Kidney (tissue), 14 donors: ENCODE results near the gene CSTPP1. TPM values are rescaled to one million over a fixed set of nuclear protein-coding genes. Genes with fewer than 3 reads are reported as not detected.

Experiments
- DNase-seq, 5 donors: peaks; one replicate each; pipeline ENCODE4 v3.0.0-alpha.2; 2013 to 2020
- FAIRE-seq: peaks from 2 replicates; lab custom pipeline; 2012; peaks lifted over from hg19 to GRCh38; lab: Jason Lieb, UNC
- H3K27ac ChIP-seq, 2 donors: one replicate each; pipeline ENCODE4 v1.7.0; 2013; ENCODE audit warnings: low read depth in 2 of 2, low read length in 2 of 2, inconsistent platforms in 1 of 2
- H3K27me3 ChIP-seq: one replicate; pipeline ENCODE4 v1.7.1; 2013; ENCODE audit warnings: low read length, inconsistent platforms; ENCODE audit not compliant: control insufficient read depth, insufficient read depth
- H3K36me3 ChIP-seq, 3 donors: one replicate each; pipeline versions ENCODE4 v1.7.0 to v1.7.1; 2013; ENCODE audit warnings: low read length in 3 of 3, control low read depth in 1 of 3, inconsistent platforms in 1 of 3; ENCODE audit not compliant: insufficient read depth in 3 of 3, control insufficient read depth in 2 of 3
- H3K4me1 ChIP-seq, 3 donors: one replicate each; pipeline versions ENCODE4 v1.7.0 to v1.7.1; 2013; ENCODE audit warnings: low read length in 3 of 3, inconsistent platforms in 1 of 3, low read depth in 1 of 3; ENCODE audit not compliant: control insufficient read depth in 2 of 3, insufficient read depth in 2 of 3
- H3K4me3 ChIP-seq, 3 donors: one replicate each; pipeline versions ENCODE4 v1.7.0 to v1.8.1; 2013; ENCODE audit warnings: low read length in 3 of 3, control low read depth in 1 of 3, inconsistent platforms in 1 of 3
- H3K9ac ChIP-seq, 3 donors: one replicate each; pipeline versions ENCODE4 v1.7.0 to v1.7.1; 2013; ENCODE audit warnings: low read length in 3 of 3, control low read depth in 1 of 3, inconsistent platforms in 1 of 3
- H3K9me3 ChIP-seq, 3 donors: one replicate each; pipeline versions ENCODE4 v1.7.0 to v1.7.1; 2013; ENCODE audit warnings: low read length in 3 of 3, control low read depth in 1 of 3, inconsistent platforms in 1 of 3; ENCODE audit not compliant: control insufficient read depth in 2 of 3, insufficient read depth in 1 of 3
- CTCF ChIP-seq: IDR thresholded peaks from 3 replicates; pipeline ENCODE4 v1.5.1; 2012; ENCODE audit warnings: mild to moderate bottlenecking, moderate library complexity, borderline replicate concordance; ENCODE audit not compliant: insufficient read depth; ENCODE audit errors: extremely low read depth
- intact Hi-C: fragments of 100-400 bp; cut with DNase I; formaldehyde crosslinking; loops from one replicate; pipeline ENCODE4 v1.11.1; 2022
- polyA plus RNA-seq: library from polyadenylated mRNA; stranded (reverse); fragments of 350-450 nt; fragmentation: Illumina TruSeq; extraction: RNeasy Lipid Tissue Mini Kit (QIAGEN cat#74804); gene quantifications from one replicate; pipeline ENCODE4 v1.2.3, GENCODE V29; 2014; ENCODE audit warnings: low read depth, low replicate concordance; ENCODE audit not compliant: insufficient read depth
- total RNA-seq: library from RNA; stranded (reverse); fragmentation: NEBNext Ultra II Directional; extraction: Animal tissue kit (Norgen Biotek cat#: 25700); gene quantifications from one replicate; pipeline ENCODE4 v1.2.1, GENCODE V29; 2021
- donor health status: control.
- donor health status: control.
- donor health status: control.
- donor health status: control.
- donor health status: control.
- donor health status: DM: yes; HTN: yes; CAD: no.
- donor health status: Normal renal cell carcinoma (clear cell type).

Gene CSTPP1
- total and polyA plus RNA-seq, 2 donors from 2014 or later, result 37.4 to 50.3 TPM

- no peak for TF ChIP-seq CTCF
- H3K9me3 ChIP-seq, result no peaks in the 10 kb centered on the region
- H3K36me3 ChIP-seq, result no peaks in the 10 kb centered on the region
- H3K9ac ChIP-seq, result no peak overlapping the region
- peaks cover 0 to 5% (median 0%) of the 10 kb centered on the region in 3 donors for H3K4me1 ChIP-seq
- FAIRE-seq (no peak), DNase-seq (no peak)
- H3K27me3 ChIP-seq, result no peaks in the 10 kb centered on the region
- H3K4me3 ChIP-seq, result no peak overlapping the region
- intact Hi-C loops, result no loop called here
- no peak overlapping the region for H3K27ac ChIP-seq
Observed at GRCh38 chr11:46951864-46952263, 15.3 kb downstream of the CSTPP1 start.

GRCh38 chr11:46952553-46952952 lies 16.0 kb downstream of the CSTPP1 start:
- DNase-seq, result no peak

GRCh38 chr11:46953093-46953492 lies 16.5 kb downstream of the CSTPP1 start:
- intact Hi-C loops, result no loop called here
- DNase-seq (no peak), FAIRE-seq (no peak)
- no peak overlapping the region for H3K4me3 ChIP-seq
- no peak overlapping the region for H3K27ac ChIP-seq
- H3K9me3 ChIP-seq, result no peaks in the 10 kb centered on the region
- no peaks in the 10 kb centered on the region for H3K27me3 ChIP-seq
- no peaks in the 10 kb centered on the region for H3K36me3 ChIP-seq
- peaks cover 0 to 2% (median 0%) of the 10 kb centered on the region in 3 donors for H3K4me1 ChIP-seq
- TF ChIP-seq CTCF, result no peak
- H3K9ac ChIP-seq, result no peak overlapping the region

More at GRCh38 chr11:46952553-46952952, 16.0 kb downstream of the CSTPP1 start:
- no peak for TF ChIP-seq CTCF
- Histone ChIP-seq H3K9me3 (no peaks in the 10 kb centered on the region), H3K4me1 (peaks cover 0 to 5% (median 0%) of the 10 kb centered on the region in 3 donors), H3K4me3 (no peak overlapping the region), H3K9ac (no peak overlapping the region), H3K36me3 (no peaks in the 10 kb centered on the region), H3K27ac (no peak overlapping the region), H3K27me3 (no peaks in the 10 kb centered on the region)
- no peak for FAIRE-seq
- intact Hi-C loops, result no loop called here

- Histone ChIP-seq H3K4me3 (no peak overlapping the region), H3K36me3 (no peaks in the 10 kb centered on the region), H3K27me3 (no peaks in the 10 kb centered on the region), H3K9ac (no peak overlapping the region), H3K9me3 (no peaks in the 10 kb centered on the region), H3K27ac (no peak overlapping the region), H3K4me1 (no peaks in the 10 kb centered on the region)
- peak; percentile 15 for FAIRE-seq
- no peak for DNase-seq
- intact Hi-C loops, result no loop called here
- TF ChIP-seq CTCF, result no peak
Observed at GRCh38 chr11:46958777-46959176, 22.2 kb downstream of the CSTPP1 start.
